AG10803 (cell line): ENCODE measurements around the gene ABTB2.

Experiments used
- DNase-seq: peaks from one replicate; pipeline ENCODE4 v3.0.0; 2010; ENCODE audit warnings: low read depth
- H3K4me3 ChIP-seq: 2 replicates; pipeline ENCODE4 v1.5.1; 2011; ENCODE audit warnings: mild to moderate bottlenecking, low read length, control low read depth
- CTCF ChIP-seq: conservative IDR thresholded peaks from 2 replicates; pipeline ENCODE4 v1.5.1; 2011; ENCODE audit warnings: mild to moderate bottlenecking, low read length, control low read depth, inconsistent platforms

The ABTB2 gene

GRCh38 chr11:34356576-34356912 lies 1.3 kb downstream of the ABTB2 start:
- no peak for TF ChIP-seq CTCF
- DNase-seq = peak; percentile 62
- peak overlapping the region; percentile 80 for H3K4me3 ChIP-seq

- DNase-seq = no peak
- peak overlapping the region; percentile 80 for H3K4me3 ChIP-seq
- TF ChIP-seq CTCF = 0 out of 2 replicates have a peak, but pooled peaks have one; percentile 3
Observed at GRCh38 chr11:34356130-34356529, 1.7 kb downstream of the ABTB2 start.

- H3K4me3 ChIP-seq = peak overlapping the region; percentile 80
- TF ChIP-seq CTCF = no peak
- no peak for DNase-seq
Observed at GRCh38 chr11:34355726-34356125, 2.1 kb downstream of the ABTB2 start.

GRCh38 chr11:34354782-34355181 lies 3.0 kb downstream of the ABTB2 start:
- DNase-seq = peak; percentile 46
- no peak overlapping the region for H3K4me3 ChIP-seq
- no peak for TF ChIP-seq CTCF

GRCh38 chr11:34353881-34354280 lies 3.9 kb downstream of the ABTB2 start:
- TF ChIP-seq CTCF = no peak
- DNase-seq = no peak
- no peak overlapping the region for H3K4me3 ChIP-seq

- DNase-seq = no peak
- no peak for TF ChIP-seq CTCF
- no peak overlapping the region for H3K4me3 ChIP-seq
Observed at GRCh38 chr11:34351687-34352469, 5.9 kb downstream of the ABTB2 start.

GRCh38 chr11:34351051-34351450 lies 6.8 kb downstream of the ABTB2 start:
- peak; percentile 73 for DNase-seq
- no peak for TF ChIP-seq CTCF
- no peak overlapping the region for H3K4me3 ChIP-seq
